ENCODE measurements around the gene GNG4. TPM values are rescaled to one million over a fixed set of nuclear protein-coding genes. Genes with fewer than 3 reads are reported as not detected.
"Not testable (repeated sequence)": the region's sequence is repeated elsewhere in the genome, so short reads cannot be mapped to it uniquely, and the experiment has no call there.

Gene GNG4
- total RNA-seq, 1 donor from 2014 or later: not detected

GRCh38 chr1:235648954-235649367 lies 623 bp downstream of the GNG4 start:
- DNase-seq (ENCODE audit: low read depth): peak; percentile 40
- TF ChIP-seq, protein P1, sequence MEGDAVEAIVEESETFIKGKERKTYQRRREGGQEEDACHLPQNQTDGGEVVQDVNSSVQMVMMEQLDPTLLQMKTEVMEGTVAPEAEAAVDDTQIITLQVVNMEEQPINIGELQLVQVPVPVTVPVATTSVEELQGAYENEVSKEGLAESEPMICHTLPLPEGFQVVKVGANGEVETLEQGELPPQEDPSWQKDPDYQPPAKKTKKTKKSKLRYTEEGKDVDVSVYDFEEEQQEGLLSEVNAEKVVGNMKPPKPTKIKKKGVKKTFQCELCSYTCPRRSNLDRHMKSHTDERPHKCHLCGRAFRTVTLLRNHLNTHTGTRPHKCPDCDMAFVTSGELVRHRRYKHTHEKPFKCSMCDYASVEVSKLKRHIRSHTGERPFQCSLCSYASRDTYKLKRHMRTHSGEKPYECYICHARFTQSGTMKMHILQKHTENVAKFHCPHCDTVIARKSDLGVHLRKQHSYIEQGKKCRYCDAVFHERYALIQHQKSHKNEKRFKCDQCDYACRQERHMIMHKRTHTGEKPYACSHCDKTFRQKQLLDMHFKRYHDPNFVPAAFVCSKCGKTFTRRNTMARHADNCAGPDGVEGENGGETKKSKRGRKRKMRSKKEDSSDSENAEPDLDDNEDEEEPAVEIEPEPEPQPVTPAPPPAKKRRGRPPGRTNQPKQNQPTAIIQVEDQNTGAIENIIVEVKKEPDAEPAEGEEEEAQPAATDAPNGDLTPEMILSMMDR (IDR thresholded peaks at IDR 0.05; ENCODE audit: insufficient read depth, low read length, severe bottlenecking): no peak
- Histone ChIP-seq H3K4me3 (ENCODE audit: low read depth, low read length) (peak overlapping the region; percentile 1), H3K27me3 (ENCODE audit: control insufficient read depth, insufficient read depth, low read length) (peaks cover 24% of the 10 kb centered on the region), H3K36me3 (ENCODE audit: control insufficient read depth, insufficient read depth, low read length) (no peaks in the 10 kb centered on the region)
- no peak for FAIRE-seq

DNA sequence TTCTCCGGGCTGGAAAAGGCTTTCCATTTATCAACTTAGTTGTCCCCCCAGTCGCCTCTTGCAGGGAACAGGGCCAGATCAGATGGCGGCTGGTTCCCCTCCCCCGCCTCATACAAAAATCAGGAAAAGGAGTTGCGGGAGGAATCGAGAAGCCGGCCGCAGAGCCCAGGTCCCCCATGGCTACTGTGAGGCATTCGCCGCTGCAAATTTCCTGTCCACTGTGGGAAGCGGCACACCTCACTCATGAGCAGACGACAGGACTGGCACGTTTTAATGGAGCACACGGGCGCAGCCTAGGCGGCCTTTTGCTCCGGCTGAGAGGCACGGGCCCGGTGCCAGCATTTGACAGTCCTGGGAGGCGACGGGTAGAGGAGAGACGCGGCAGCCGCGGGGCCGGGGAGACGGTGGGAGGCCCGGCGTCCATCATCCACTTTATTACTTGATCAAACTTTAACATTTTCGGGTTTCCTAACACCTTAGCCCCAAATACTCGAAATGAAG lies 1.1 kb downstream of the GNG4 start:
- no peak for DNase-seq (ENCODE audit: low read depth)
- peaks cover 24% of the 10 kb centered on the region for H3K27me3 ChIP-seq (ENCODE audit: control insufficient read depth, insufficient read depth, low read length)
- H3K4me3 ChIP-seq (ENCODE audit: low read depth, low read length): no peak overlapping the region
- TF ChIP-seq, protein P1 (IDR thresholded peaks at IDR 0.05; ENCODE audit: insufficient read depth, low read length, severe bottlenecking): no peak
- H3K36me3 ChIP-seq (ENCODE audit: control insufficient read depth, insufficient read depth, low read length): no peaks in the 10 kb centered on the region
- no peak for FAIRE-seq

- not testable (repeated sequence) for FAIRE-seq; H3K36me3 ChIP-seq (ENCODE audit: control insufficient read depth, insufficient read depth, low read length); H3K4me3 ChIP-seq (ENCODE audit: low read depth, low read length); DNase-seq (ENCODE audit: low read depth)
- peaks cover 24% of the 10 kb centered on the region for H3K27me3 ChIP-seq (ENCODE audit: control insufficient read depth, insufficient read depth, low read length)
Measured at GRCh38 chr1:235647537-235647936, 2.0 kb downstream of the GNG4 start.

DNA sequence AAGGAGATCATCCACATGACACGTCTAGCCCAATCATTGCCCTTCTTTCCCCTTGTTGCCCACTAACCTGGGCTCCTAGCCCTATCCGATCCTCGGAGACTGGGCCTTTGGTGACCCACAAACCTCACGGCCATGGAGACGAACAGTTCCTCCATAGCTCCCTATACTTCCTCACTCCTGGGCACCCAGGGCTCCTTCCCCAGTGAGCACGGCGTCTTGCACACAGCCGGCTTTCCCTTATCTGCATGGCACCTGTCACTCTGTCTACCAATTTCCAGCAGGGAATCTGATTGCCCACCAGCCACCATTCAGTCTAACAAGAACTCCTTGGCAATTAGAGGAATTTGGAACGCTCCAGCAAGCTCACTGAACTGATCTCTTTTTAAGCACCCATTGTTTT lies 3.1 kb downstream of the GNG4 start:
- DNase-seq (ENCODE audit: low read depth): no peak
- H3K27me3 ChIP-seq (ENCODE audit: control insufficient read depth, insufficient read depth, low read length): peaks cover 24% of the 10 kb centered on the region
- FAIRE-seq: no peak

DNA sequence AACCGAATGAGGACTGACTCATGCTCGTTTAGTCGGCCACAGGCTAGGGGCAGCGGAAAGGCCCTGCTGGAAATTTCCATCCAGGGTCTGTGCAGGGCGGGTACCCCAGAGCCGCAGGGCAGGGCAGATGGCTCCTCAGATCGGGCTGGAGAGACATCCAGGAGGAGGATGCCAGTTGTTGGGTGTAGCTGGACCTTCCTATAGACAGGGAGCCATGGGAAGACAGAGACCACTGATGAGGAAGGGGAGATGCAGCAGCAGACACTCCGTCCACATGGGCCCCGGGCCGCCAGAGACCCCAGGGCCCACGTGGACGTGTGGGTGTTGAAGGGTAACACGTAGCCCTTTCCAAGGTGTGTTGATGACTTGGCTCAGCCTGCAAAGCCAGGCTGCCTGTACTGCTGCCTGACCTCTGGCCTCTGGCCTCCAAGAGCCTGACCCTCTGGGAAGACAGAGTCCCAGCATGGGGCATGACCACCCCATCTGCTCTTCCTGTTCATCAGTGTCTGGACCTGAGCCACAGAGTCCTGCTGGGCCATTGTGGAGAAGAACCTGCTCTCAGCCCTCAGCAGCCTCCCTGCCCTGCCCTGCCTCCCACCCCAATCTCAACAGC lies 4.8 kb downstream of the GNG4 start:
- peaks cover 16% of the 10 kb centered on the region for H3K27me3 ChIP-seq (ENCODE audit: control insufficient read depth, insufficient read depth, low read length)
- FAIRE-seq: no peak
- no peak overlapping the region for H3K4me3 ChIP-seq (ENCODE audit: low read depth, low read length)

More for the DNA sequence above, 3.1 kb downstream of the GNG4 start:
- H3K4me3 ChIP-seq (ENCODE audit: low read depth, low read length): no peak overlapping the region
- TF ChIP-seq, protein P1 (IDR thresholded peaks at IDR 0.05; ENCODE audit: insufficient read depth, low read length, severe bottlenecking): no peak
- no peaks in the 10 kb centered on the region for H3K36me3 ChIP-seq (ENCODE audit: control insufficient read depth, insufficient read depth, low read length)

GRCh38 chr1:235643837-235644692 lies 5.5 kb downstream of the GNG4 start:
- DNase-seq (ENCODE audit: low read depth) (no peak), FAIRE-seq (no peak)
- TF ChIP-seq, protein P1 (IDR thresholded peaks at IDR 0.05; ENCODE audit: insufficient read depth, low read length, severe bottlenecking): no peak
- H3K27me3 ChIP-seq (ENCODE audit: control insufficient read depth, insufficient read depth, low read length): peaks cover 13% of the 10 kb centered on the region
- no peaks in the 10 kb centered on the region for H3K36me3 ChIP-seq (ENCODE audit: control insufficient read depth, insufficient read depth, low read length)
- H3K4me3 ChIP-seq (ENCODE audit: low read depth, low read length): no peak overlapping the region

More for the DNA sequence above, 4.8 kb downstream of the GNG4 start:
- TF ChIP-seq, protein P1 (IDR thresholded peaks at IDR 0.05; ENCODE audit: insufficient read depth, low read length, severe bottlenecking): no peak
- no peaks in the 10 kb centered on the region for H3K36me3 ChIP-seq (ENCODE audit: control insufficient read depth, insufficient read depth, low read length)
- DNase-seq (ENCODE audit: low read depth): no peak
